Measurements from ENCODE around the gene MSANTD3.
"Not testable (repeated sequence)": the region's sequence is repeated elsewhere in the genome, so short reads cannot be mapped to it uniquely, and the experiment has no call there.

Gene MSANTD3

GRCh38 chr9:100428871-100429654 is 2.1 kb downstream of the MSANTD3 start:
- no peak for DNase-seq (ENCODE audit: low read depth)

DNA sequence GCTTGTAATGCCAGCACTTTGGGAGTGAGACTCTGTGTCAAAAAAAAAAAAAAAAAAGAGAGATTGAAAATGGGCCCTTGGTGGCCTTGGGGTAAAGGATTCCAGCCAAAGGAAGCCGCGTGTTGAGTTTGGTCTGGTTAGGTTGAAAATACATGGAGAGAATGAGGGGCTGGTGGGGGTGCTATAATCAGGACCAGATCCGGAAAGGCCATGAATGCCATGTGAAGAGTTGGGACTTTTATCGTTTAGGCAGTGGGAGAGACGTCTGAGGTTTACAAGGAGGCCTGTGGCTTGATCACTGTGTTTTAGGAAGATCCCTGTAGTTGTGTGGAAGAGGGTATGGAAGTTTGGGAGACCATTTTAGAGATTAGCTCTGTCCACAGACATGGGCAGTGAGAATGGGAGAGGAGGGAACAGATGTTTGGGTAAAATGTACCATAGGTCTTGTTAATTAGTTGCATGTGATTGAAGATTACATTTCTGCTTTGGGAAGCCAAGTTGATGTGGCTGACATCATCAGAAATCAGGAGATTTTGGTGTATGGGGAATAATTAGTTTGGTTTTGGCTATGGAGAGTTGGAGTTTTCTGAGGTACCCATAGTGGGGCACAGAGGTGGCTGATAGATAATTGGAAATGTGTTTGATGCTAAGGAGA is 3.5 kb downstream of the MSANTD3 start:
- no peak for DNase-seq (ENCODE audit: low read depth)

DNA sequence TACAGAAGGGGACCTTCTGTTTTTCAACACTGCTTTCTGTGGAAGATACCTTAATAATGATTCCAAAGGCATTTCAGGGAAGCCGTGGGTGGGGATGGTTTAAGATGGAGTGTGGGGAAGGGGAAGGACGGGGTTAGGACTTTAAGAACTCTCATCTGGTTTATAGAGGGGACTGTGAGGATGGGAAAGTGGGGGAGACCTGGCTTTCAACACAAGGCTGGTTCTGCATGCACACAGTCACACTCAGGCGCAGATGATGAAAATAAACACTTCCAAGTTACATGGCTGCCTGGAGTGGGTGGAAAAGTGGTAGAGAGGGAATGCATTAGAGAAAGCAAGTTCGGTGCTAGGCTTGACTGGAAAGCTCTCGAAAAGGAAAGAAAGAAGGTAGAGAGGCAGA is 4.9 kb downstream of the MSANTD3 start:
- no peak for DNase-seq (ENCODE audit: low read depth)

DNA sequence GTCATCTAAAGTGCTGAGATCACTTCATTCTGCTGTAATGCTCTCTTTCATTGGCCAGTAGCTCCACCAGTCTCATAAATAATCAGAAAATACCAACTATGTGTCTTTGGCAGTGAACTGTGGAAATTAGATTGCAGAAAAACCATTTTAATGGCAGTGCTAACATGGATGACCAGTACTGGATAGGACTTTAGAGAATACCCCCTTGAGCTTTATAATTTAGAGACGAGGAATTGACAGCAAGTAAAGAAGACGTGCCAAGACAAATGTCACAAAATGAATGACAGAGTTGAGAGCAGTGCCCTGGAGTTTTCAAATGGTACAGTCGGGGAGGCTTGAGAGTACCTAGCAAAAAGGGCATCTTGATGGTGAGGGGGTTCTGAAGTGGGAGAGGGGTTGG is 5.8 kb downstream of the MSANTD3 start:
- no peak for DNase-seq (ENCODE audit: low read depth)

GRCh38 chr9:100436571-100436970 is 9.6 kb downstream of the MSANTD3 start:
- DNase-seq (ENCODE audit: low read depth): no peak

GRCh38 chr9:100437860-100438805 is 11.2 kb downstream of the MSANTD3 start:
- peak; percentile 26 for DNase-seq (ENCODE audit: low read depth)

DNA sequence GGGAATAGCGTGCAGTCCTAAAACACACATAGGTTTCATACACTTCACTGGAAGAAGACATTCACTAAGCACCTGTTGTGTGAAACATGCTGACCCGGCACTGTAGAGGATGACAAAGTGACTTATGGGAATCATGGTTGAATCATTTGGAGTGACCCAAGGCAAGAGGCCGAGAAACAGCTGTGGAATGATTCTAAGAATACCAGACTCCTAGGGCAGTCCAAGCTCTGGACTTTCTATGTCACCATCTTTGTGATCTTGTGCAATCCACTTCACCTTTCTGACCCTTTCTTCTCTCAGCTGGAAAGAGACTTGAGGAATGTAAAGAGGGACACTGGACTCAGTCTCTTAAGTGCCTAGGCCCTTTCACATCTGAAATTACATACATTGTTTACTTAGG is 13.1 kb downstream of the MSANTD3 start:
- no peak for DNase-seq (ENCODE audit: low read depth)

- not testable (repeated sequence) for DNase-seq (ENCODE audit: low read depth)
These were observed 13.5 kb downstream of the MSANTD3 start for GRCh38 chr9:100440487-100440886.

DNA sequence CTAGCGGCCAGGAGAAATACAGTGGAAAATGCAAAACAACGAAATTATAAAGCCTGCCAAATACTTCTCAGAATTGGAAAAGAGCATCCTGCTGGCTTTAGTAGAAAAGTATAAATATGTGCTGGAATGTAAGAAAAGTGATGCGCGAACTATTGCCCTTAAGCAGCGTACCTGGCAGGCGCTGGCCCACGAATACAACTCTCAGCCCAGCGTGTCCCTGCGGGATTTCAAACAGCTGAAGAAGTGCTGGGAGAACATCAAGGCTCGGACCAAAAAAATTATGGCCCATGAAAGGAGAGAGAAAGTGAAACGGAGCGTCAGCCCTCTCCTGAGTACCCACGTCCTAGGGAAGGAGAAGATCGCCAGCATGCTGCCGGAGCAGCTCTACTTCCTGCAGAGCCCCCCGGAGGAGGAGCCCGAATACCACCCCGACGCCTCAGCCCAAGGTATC is 15.0 kb downstream of the MSANTD3 start:
- no peak for DNase-seq (ENCODE audit: low read depth)

GRCh38 chr9:100443781-100444768 is 17.1 kb downstream of the MSANTD3 start:
- DNase-seq (ENCODE audit: low read depth): no peak

DNA sequence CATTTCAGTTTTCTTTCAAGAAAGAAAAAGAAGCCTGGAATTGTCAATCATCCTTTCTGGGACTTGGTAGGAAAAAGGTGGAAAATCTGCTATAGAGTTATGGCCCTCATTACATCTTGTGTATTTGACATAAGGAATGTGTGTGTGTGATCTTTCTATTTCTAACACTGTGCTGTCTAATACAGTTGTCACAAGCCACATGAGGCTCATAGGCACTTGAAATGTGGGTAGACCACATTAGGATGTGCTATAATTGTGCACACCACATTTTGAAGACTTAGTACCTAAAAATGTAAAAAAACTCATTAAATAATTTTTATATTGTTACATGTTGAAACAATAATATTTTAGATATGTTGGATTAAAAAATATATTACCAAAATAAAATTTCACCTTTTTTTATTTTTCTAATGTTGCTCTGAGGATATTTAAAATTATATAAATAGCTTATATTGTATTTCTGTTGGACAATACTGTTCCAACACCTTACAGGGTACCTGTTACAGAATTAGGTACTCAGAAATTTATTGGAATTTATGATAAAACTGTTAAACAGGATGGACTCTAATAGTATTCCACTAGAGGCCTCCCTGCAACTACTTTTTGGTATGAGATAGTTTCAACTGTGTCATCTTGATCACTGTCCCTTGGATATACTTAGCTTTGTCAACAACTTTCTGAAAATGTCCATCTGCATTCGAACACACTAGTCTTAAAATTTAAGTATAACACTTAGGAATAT is 18.4 kb downstream of the MSANTD3 start:
- DNase-seq (ENCODE audit: low read depth): no peak

DNA sequence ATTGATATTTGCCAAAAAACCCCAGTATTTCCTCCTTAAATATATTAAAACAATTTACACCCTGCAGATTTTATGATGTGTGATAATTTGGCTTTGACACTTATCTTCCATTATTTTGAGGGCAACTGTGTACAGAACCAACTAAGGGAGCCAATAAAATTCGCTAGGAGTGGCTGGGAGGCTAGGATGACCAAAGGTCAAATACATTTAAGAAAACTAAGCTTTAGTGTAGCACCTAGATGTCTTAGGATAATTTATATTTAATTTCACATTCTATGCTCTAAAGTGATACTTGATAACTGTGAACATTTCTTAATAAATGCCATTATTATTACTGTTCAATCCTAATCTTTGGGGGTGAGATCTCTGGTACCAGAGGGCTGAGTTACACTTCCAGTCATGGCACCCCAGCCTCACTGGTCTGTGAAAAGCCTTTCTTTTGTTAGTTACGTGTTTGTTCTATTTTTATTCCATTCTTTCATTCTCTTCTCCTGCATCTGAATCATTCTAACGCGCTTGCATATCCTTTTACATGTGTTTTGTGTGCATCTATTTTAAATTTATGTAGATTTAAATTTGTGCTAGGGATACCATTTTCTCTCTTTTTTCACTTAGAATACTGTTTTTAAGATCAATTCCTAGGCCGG is 19.1 kb downstream of the MSANTD3 start:
- DNase-seq (ENCODE audit: low read depth): no peak

GRCh38 chr9:100447041-100447440 is 20.1 kb downstream of the MSANTD3 start:
- no peak for DNase-seq (ENCODE audit: low read depth)

DNA sequence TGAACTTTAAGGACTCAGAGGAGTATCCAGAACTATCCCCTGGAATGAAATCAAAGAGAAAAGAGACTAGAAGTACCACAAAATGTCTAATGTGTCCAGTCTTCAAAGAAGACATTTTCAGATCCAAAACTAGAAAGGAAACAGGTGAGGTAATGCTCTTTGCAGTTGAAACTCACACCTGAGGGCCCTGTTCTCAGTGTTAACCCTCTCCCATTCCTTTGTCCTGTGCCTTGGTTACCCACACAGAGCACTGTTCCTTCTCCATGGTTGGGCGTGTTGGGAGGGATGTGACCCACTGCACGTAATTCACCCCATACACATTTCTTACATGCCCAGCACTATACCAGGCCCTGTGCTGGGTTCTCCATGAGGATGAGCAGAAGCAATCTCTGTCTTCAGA is 21.3 kb downstream of the MSANTD3 start:
- DNase-seq (ENCODE audit: low read depth): no peak

- DNase-seq (ENCODE audit: low read depth): no peak
These were observed 22.5 kb downstream of the MSANTD3 start for GRCh38 chr9:100449420-100449819.

GRCh38 chr9:100452894-100453293 is 26.0 kb downstream of the MSANTD3 start:
- no peak for DNase-seq (ENCODE audit: low read depth)

- DNase-seq (ENCODE audit: low read depth): no peak
These were observed 28.5 kb downstream of the MSANTD3 start for GRCh38 chr9:100455470-100455869.

DNA sequence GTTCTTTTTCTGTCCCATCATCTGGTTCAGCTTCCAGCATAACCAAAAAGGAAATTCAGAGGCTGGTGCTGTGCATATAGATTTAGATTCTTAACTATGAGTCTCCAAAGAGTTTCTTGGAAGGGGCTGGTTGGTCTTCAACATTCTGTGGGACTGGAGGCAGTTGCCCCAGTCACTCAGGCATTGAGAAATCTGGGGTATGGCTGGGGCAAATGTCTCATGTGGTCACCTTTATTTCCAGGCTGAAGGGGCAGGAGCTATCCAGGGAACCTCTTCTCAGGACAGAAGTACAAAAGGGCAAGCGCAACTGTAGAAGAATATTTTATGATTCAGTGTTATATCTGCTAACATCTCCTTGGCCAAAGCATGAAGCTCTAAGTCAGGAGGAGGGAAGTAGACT is 30.6 kb downstream of the MSANTD3 start:
- no peak for DNase-seq (ENCODE audit: low read depth)

DNA sequence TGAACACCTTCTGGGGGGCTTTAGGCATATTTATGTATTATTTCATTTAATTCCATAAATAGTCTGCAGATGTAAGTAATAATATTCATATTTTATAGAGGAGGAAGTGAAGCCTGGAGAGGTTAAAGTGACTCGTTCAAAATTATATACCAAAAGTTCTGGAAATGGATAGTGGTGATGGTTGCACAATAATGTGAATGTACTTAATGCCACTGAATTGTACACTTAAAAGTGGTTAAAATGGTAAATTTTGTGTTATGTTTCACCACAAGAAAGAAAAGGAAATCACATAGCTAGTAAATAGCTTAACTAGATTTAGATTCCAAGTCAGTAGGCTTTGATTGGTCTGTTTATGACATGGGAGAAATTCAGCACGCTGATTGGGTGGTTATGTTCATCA is 33.0 kb downstream of the MSANTD3 start:
- no peak for DNase-seq (ENCODE audit: low read depth)

GRCh38 chr9:100465274-100465673 is 38.3 kb downstream of the MSANTD3 start:
- no peak for DNase-seq (ENCODE audit: low read depth)

All from stimulated activated CD8-positive, alpha-beta memory T cell treated with anti-CD3 and anti-CD28 coated beads, Interleukin-15, amount 100 ng/mL, for 24 hours (primary cell).